ENCODE data around the gene ZNF296. TPM values are rescaled to one million over a fixed set of nuclear protein-coding genes. Genes with fewer than 3 reads are reported as not detected.
"Not testable (repeated sequence)": the region's sequence is repeated elsewhere in the genome, so short reads cannot be mapped to it uniquely, and the experiment has no call there.

Gene ZNF296
- 5.6 TPM for polyA plus RNA-seq (2013, experiment 1 of 2)
- polyA plus RNA-seq (2013, experiment 2 of 2), result 5.3 TPM

DNA sequence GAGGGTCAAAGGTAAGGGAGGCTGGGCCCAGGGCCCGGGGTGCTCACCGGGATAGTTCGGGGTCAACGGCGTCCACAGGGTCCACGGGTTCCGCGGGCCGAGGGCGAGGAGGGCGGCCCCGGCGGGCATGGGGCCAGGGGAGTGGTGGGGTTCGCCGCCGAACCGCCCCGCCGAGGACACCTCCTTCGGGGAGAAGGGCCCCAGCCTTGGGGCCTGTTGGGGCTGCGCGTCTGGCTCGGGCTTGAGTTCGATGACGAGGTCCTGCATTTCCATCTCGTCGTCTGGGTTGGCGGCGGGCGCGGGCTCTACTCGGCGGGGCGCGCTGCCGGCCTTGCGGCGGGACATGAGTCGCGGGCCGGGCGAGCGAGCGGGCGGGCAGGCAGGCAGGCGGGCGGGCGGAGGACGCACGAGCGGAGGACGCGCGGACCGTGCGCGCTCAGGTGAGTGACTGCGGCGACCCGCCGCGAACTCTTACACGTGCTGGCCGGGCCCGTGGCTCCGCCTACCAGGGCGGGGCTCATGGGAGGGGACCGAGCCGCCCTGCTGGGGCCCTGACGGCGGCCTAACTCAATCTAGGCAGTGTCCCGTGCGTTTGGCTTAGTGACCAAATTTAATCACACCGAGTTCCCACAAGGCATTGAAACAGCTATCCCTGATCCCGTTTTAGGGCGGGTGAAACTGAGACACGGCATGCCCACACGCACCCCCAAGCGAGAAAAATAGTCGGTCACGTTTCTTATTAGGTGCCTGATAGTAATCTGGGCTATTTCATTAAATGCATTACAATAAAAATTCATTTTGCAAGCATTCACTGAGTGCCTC, at the start of gene ZNF296:
ZNF296 (minus strand) TSS at position 450 of the 822 bp plus-strand sequence; CDS start at position 345, 105 bp downstream.
- Histone ChIP-seq H3K4me3 (ENCODE audit: low read length) (peak within 1 kb of the TSS; percentile 77), H3K9me3 (ENCODE audit: insufficient read depth, low read depth, low read length) (no peaks in the 10 kb centered on the region), H3K27me3 (ENCODE audit: insufficient read depth, low read length) (no peaks in the 10 kb centered on the region), H3K9ac (ENCODE audit: low read depth, low read length) (peak within 1 kb of the TSS; percentile 58), H3K4me1 (ENCODE audit: insufficient read depth, low read length) (peaks cover 41% of the 10 kb centered on the region), H3K36me3 (ENCODE audit: insufficient read depth, low read length) (peaks cover 17% of the 10 kb centered on the region), H3K27ac (ENCODE audit: low read depth, low read length) (peak within 1 kb of the TSS; percentile 77; the same call in 1 of the 2 replicates)
- WGBS, result 2% methylated on average over 81 of the region's 81 CpGs

DNA sequence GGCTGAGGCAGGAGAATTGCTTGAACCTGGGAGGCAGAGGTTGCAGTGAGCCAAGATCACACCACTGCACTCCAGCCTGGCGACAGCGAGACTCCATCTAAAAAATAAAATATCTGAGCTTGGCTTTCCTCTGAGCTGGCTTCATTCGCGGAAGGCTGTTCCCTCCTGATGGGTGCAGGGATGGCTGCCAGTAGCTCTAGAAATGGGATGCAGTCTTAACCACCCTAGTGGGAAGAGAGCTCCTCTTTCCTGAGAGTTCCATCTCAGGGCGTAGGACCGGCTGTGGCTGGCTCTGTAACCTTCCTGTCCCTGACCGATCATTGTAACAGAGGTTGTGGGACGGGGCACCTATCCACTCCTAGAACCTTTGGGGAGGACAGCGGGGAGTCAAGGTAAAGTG, 49.1 kb upstream of the ZNF296 start:
- 88% methylated on average over 9 of the region's 9 CpGs for WGBS
- no peaks in the 10 kb centered on the region for H3K4me1 ChIP-seq (ENCODE audit: insufficient read depth, low read length)
- no peak overlapping the region for H3K27ac ChIP-seq (ENCODE audit: low read depth, low read length)
- no peaks in the 10 kb centered on the region for H3K27me3 ChIP-seq (ENCODE audit: insufficient read depth, low read length)
- no peaks in the 10 kb centered on the region for H3K9me3 ChIP-seq (ENCODE audit: insufficient read depth, low read depth, low read length)
- H3K4me3 ChIP-seq (ENCODE audit: low read length), result no peak overlapping the region
- no peak overlapping the region for H3K9ac ChIP-seq (ENCODE audit: low read depth, low read length)
- no peaks in the 10 kb centered on the region for H3K36me3 ChIP-seq (ENCODE audit: insufficient read depth, low read length)

DNA sequence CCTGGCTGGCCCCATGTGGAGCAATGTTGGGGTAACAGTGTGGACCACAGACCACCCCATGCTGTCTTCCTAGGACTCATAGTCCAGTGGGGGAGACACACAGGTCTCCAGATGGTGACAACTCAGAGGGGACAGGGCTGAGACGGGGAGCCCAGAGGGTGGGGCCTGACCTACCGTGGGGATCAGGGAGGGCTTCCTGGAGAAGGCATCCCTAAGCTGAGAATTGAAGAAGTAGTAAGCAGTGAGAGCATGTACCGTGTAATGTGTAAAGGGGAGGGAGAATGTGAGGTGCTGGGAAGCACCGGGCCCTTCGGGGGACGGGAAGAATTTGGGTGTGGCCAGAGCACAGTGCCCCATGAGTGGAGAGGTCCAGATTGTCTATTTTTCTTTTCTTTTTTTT, 47.7 kb upstream of the ZNF296 start:
- Histone ChIP-seq H3K9ac (ENCODE audit: low read depth, low read length) (no peak overlapping the region), H3K4me3 (ENCODE audit: low read length) (no peak overlapping the region), H3K27ac (ENCODE audit: low read depth, low read length) (no peak overlapping the region), H3K9me3 (ENCODE audit: insufficient read depth, low read depth, low read length) (no peaks in the 10 kb centered on the region), H3K27me3 (ENCODE audit: insufficient read depth, low read length) (no peaks in the 10 kb centered on the region), H3K36me3 (ENCODE audit: insufficient read depth, low read length) (no peaks in the 10 kb centered on the region), H3K4me1 (ENCODE audit: insufficient read depth, low read length) (no peaks in the 10 kb centered on the region)
- WGBS, result 95% methylated on average over 6 of the region's 6 CpGs

DNA sequence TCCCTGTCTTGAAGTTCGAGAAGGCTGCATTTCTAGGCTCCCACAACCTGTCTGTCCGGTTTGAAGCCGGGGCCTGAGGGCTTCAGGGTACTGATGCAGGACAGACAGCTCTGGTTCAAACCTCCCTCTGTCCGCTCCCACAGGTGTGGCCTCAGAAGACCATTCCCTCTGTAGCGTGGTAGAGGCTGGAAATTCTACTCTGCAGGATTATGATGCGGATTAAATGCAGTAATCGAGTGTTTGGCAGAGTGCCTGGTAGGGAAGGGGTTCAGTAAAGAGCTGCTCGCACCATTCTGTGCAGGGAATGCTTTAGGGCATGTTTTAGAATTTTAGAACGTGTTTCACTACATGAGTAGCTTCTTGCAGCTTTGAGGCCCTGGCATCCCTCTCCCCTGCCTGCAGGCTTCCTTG, 47.2 kb upstream of the ZNF296 start:
- peak overlapping the region; percentile 3; the same call in 1 of the 2 replicates for H3K9ac ChIP-seq (ENCODE audit: low read depth, low read length)
- H3K36me3 ChIP-seq (ENCODE audit: insufficient read depth, low read length), result no peaks in the 10 kb centered on the region
- no peaks in the 10 kb centered on the region for H3K9me3 ChIP-seq (ENCODE audit: insufficient read depth, low read depth, low read length)
- no peaks in the 10 kb centered on the region for H3K27me3 ChIP-seq (ENCODE audit: insufficient read depth, low read length)
- 95% methylated on average over 9 of the region's 9 CpGs for WGBS
- no peaks in the 10 kb centered on the region for H3K4me1 ChIP-seq (ENCODE audit: insufficient read depth, low read length)
- H3K27ac ChIP-seq (ENCODE audit: low read depth, low read length), result no peak overlapping the region
- H3K4me3 ChIP-seq (ENCODE audit: low read length), result no peak overlapping the region

DNA sequence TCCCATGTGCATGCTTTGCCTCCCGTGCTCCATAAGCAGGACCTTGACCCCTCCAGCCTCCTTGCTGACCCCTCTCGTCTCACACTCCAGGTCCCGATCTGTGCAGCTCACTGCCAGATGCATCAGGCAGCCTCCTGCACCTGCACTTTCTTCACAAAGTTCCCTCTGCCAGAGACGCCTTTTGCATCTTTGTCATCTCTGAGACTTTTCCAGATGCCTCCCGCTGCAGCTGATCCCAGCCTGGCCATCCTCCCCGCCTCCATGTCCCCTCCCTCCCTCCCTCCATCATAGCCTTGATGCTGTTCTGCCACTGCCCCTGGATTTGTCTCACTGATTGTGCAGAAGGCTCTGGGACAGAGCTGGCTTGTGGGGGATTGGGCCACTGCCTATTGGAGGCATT, 46.6 kb upstream of the ZNF296 start:
- Histone ChIP-seq H3K36me3 (ENCODE audit: insufficient read depth, low read length) (no peaks in the 10 kb centered on the region), H3K4me1 (ENCODE audit: insufficient read depth, low read length) (no peaks in the 10 kb centered on the region), H3K9ac (ENCODE audit: low read depth, low read length) (no peak overlapping the region), H3K9me3 (ENCODE audit: insufficient read depth, low read depth, low read length) (no peaks in the 10 kb centered on the region), H3K27ac (ENCODE audit: low read depth, low read length) (no peak overlapping the region), H3K4me3 (ENCODE audit: low read length) (no peak overlapping the region), H3K27me3 (ENCODE audit: insufficient read depth, low read length) (no peaks in the 10 kb centered on the region)
- WGBS, result 86% methylated on average over 6 of the region's 6 CpGs

DNA sequence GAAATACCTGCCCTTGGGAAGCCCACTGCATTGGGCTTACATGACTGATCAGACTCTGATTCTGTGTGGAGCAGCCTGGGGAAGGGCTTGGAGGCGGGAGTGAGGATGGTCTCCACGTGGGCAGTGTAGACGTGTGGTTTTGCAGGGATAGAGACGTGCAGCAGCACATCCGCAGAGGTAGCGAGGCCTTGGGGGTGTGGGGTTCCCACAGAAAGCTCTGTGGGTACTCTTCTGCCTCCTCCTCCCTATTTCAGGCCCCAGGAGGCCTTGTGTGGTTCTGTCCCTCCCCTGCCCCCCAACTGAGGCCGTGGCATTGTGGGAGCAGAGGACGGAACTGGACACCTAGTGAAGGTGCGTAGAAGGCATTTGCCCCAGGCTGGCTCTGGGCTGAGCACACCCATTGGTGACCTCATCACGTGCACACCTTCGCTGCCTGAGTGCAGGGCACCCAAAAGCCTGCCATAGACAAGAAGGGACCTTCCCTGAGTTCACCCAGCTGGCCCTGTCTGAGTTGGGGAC, 45.6 kb upstream of the ZNF296 start:
- 92% methylated on average over 11 of the region's 11 CpGs for WGBS
- H3K9ac ChIP-seq (ENCODE audit: low read depth, low read length), result no peak overlapping the region

DNA sequence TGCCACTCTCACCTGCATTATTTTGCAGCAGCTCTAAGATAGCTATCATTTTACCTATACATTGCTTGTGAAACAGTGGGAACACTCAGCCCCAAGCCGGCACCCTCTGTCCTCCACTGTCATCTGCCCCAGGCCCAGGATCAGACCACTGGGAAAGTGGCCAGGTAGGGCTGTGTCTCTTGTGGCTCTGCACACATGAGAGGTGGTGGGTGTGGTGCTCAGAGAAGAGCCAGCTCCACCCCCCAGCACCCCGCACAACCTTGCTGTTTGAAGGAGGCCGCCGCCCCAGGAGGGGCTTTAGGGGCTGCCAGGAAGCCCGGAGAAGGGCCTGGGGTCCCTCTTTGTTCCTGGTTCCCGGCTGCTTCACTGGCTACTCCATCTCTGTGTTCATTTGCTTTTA, 43.3 kb upstream of the ZNF296 start:
- Histone ChIP-seq H3K27ac (ENCODE audit: low read depth, low read length) (no peak overlapping the region), H3K9ac (ENCODE audit: low read depth, low read length) (no peak overlapping the region), H3K4me1 (ENCODE audit: insufficient read depth, low read length) (0 out of 2 replicates have a peak, but pooled peaks cover 3% of the 10 kb centered on the region), H3K36me3 (ENCODE audit: insufficient read depth, low read length) (no peaks in the 10 kb centered on the region), H3K4me3 (ENCODE audit: low read length) (no peak overlapping the region), H3K27me3 (ENCODE audit: insufficient read depth, low read length) (no peaks in the 10 kb centered on the region), H3K9me3 (ENCODE audit: insufficient read depth, low read depth, low read length) (no peaks in the 10 kb centered on the region)
- WGBS, result 98% methylated on average over 6 of the region's 6 CpGs

More for the DNA sequence above, 45.6 kb upstream of the ZNF296 start:
- no peaks in the 10 kb centered on the region for H3K36me3 ChIP-seq (ENCODE audit: insufficient read depth, low read length)
- no peaks in the 10 kb centered on the region for H3K9me3 ChIP-seq (ENCODE audit: insufficient read depth, low read depth, low read length)
- H3K27ac ChIP-seq (ENCODE audit: low read depth, low read length), result no peak overlapping the region
- no peaks in the 10 kb centered on the region for H3K27me3 ChIP-seq (ENCODE audit: insufficient read depth, low read length)
- H3K4me1 ChIP-seq (ENCODE audit: insufficient read depth, low read length), result 0 out of 2 replicates have a peak, but pooled peaks cover 3% of the 10 kb centered on the region
- H3K4me3 ChIP-seq (ENCODE audit: low read length), result no peak overlapping the region

DNA sequence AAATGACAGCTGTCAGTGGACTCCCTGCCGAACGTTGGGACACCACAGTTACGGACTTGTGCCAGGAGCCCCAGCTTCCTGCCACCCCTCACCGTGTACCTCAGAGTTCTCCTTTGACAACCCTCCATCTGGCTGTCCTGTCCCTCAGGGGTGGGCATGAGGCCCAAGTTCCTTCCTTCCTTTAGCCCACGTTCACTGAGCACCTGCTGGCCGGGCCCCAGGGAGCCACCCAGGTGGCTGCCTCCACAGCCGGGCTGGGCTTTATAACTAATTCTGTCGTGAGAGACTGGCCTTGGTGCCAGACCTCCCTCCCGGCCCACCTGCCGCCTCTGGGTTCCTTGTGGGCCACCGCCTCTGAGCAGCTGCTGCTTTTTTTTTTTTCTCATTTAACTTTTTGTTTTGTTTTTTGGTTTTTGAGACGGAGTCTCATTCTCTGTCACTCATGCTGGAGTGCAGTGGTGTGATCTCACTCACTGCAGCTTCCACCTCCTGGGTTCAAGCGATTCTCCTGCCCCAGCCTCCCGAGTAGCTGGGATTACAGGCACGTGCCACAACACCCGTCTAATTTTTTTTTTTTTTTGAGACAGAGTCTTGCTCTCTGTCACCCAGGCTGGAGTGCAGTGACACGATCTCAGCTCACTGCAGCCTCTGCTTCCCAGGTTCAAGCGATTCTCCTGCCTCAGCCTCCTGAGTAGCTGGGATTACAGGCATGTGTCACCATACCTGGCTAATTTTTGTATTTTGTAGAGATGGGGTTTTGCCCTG, 42.5 kb upstream of the ZNF296 start:
- not testable (repeated sequence) for H3K4me3 ChIP-seq (ENCODE audit: low read length); H3K4me1 ChIP-seq (ENCODE audit: insufficient read depth, low read length); H3K27me3 ChIP-seq (ENCODE audit: insufficient read depth, low read length); H3K36me3 ChIP-seq (ENCODE audit: insufficient read depth, low read length); H3K27ac ChIP-seq (ENCODE audit: low read depth, low read length); H3K9me3 ChIP-seq (ENCODE audit: insufficient read depth, low read depth, low read length); H3K9ac ChIP-seq (ENCODE audit: low read depth, low read length)
- WGBS, result 88% methylated on average over 18 of the region's 18 CpGs

DNA sequence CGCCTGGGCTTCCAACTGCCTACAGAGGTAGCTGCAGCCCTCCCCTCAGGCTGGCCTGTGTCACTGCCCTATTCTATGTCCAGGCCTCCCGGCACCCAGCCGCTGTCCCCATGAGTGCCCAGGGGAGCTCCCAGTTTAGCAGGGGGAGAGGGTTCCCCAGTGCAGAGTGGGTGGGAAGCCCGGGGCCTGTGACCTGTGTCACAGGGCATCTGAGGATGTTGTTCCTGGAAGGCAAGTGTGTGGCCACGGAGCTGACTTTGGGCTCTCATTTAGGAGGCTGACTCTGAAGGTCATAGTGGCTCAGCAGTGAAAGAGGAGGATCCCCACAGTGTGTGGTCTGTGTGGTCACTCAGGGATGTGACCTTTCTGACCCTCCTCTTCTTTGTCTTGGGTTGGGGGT, 41.8 kb upstream of the ZNF296 start:
- Histone ChIP-seq H3K27me3 (ENCODE audit: insufficient read depth, low read length) (no peaks in the 10 kb centered on the region), H3K4me1 (ENCODE audit: insufficient read depth, low read length) (0 out of 2 replicates have a peak, but pooled peaks cover 3% of the 10 kb centered on the region), H3K9me3 (ENCODE audit: insufficient read depth, low read depth, low read length) (no peaks in the 10 kb centered on the region), H3K36me3 (ENCODE audit: insufficient read depth, low read length) (no peaks in the 10 kb centered on the region), H3K4me3 (ENCODE audit: low read length) (no peak overlapping the region), H3K27ac (ENCODE audit: low read depth, low read length) (no peak overlapping the region), H3K9ac (ENCODE audit: low read depth, low read length) (no peak overlapping the region)
- WGBS, result 87% methylated on average over 5 of the region's 5 CpGs

DNA sequence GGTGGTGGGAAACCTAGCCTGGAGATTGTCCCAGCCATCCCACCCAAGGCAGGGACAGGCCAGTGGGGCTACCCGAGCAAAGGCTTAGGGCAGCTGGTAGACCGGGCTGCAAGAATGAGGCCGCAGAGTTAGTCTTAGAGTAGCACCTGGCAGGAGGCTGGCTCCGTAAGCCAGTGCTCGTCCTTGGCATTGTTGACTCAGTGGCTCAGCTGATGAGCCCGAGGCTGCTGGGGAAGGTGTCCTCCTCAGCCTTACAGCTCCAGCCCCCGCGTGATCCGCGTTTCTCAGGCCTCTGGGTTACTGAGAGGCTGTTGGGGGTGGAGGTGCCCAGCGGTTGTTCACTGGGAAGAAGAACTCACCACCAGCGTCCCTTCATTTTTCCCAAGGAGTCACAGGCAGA, 41.4 kb upstream of the ZNF296 start:
- Histone ChIP-seq H3K4me3 (ENCODE audit: low read length) (no peak overlapping the region), H3K9me3 (ENCODE audit: insufficient read depth, low read depth, low read length) (no peaks in the 10 kb centered on the region), H3K27ac (ENCODE audit: low read depth, low read length) (no peak overlapping the region; the same call in 1 of the 2 replicates), H3K4me1 (ENCODE audit: insufficient read depth, low read length) (0 out of 2 replicates have a peak, but pooled peaks cover 3% of the 10 kb centered on the region), H3K9ac (ENCODE audit: low read depth, low read length) (no peak overlapping the region), H3K27me3 (ENCODE audit: insufficient read depth, low read length) (no peaks in the 10 kb centered on the region), H3K36me3 (ENCODE audit: insufficient read depth, low read length) (no peaks in the 10 kb centered on the region)
- WGBS, result 90% methylated on average over 12 of the region's 12 CpGs

DNA sequence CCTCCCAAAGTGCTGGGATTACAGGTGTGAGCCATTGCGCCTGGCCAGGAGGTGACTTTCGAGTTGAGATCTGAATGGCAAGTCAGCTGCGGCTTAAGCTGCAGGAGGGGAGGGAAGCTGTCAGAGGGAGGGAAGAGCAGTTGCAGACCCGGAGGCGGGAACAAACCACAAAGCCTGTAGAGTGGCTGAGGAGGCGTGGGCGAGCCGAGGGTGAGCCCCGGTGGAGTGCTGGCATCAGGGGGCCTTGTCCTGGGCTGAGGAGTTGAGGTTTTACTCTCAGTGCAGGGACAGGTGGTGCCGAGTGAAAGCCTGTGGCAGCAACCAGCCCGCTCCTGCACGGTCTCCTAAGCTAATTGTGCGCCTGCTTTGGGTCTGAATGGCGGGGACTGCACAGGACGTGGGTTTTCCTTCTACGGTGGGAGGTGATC, 40.9 kb upstream of the ZNF296 start:
- Histone ChIP-seq H3K4me3 (ENCODE audit: low read length) (no peak overlapping the region), H3K27me3 (ENCODE audit: insufficient read depth, low read length) (no peaks in the 10 kb centered on the region), H3K36me3 (ENCODE audit: insufficient read depth, low read length) (no peaks in the 10 kb centered on the region), H3K9ac (ENCODE audit: low read depth, low read length) (no peak overlapping the region), H3K9me3 (ENCODE audit: insufficient read depth, low read depth, low read length) (no peaks in the 10 kb centered on the region), H3K4me1 (ENCODE audit: insufficient read depth, low read length) (0 out of 2 replicates have a peak, but pooled peaks cover 3% of the 10 kb centered on the region), H3K27ac (ENCODE audit: low read depth, low read length) (no peak overlapping the region; the same call in 1 of the 2 replicates)
- 71% methylated on average over 16 of the region's 16 CpGs for WGBS

Data from HUES64 (cell line).